ENCODE results near the gene GHRHR. TPM values are rescaled to one million over a fixed set of nuclear protein-coding genes. Genes with fewer than 3 reads are reported as not detected.

GHRHR gene
- total and polyA plus RNA-seq, 4 experiments from 2014 or later, result not detected

DNA sequence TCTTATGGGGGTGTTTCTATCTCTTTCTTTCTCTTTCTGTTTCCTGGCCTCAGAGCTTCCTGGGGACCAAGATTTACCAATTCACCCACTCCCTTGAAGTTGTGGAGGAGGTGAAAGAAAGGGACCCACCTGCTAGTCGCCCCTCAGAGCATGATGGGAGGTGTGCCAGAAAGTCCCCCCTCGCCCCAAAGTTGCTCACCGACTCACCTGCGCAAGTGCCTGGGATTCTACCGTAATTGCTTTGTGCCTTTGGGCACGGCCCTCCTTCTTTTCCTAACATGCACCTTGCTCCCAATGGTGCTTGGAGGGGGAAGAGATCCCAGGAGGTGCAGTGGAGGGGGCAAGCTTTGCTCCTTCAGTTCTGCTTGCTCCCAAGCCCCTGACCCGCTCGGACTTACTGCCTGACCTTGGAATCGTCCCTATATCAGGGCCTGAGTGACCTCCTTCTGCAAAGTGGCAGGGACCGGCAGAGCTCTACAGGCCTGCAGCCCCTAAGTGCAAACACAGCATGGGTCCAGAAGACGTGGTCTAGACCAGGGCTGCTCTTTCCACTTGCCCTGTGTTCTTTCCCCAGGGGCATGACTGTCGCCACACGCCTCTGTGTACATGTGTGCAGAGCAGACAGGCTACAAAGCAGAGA is 39.9 kb upstream of the GHRHR start:
- Histone ChIP-seq H3K4me1 (ENCODE audit: insufficient read depth, low read length) (no peaks in the 10 kb centered on the region), H3K27ac (ENCODE audit: low read depth, low read length) (no peak overlapping the region), H3K9me3 (ENCODE audit: control insufficient read depth in 1 of 2, low read length in 2 of 2) (peaks cover 0 to 4% of the 10 kb centered on the region in 2 donors), H3K36me3 (ENCODE audit: insufficient read depth, low read length) (no peaks in the 10 kb centered on the region), H3K27me3 (ENCODE audit: insufficient read depth, low read length) (no peaks in the 10 kb centered on the region), H3K4me3 (ENCODE audit: low read length in 2 of 2) (no peak overlapping the region)
- Mint-ChIP-seq H3K4me1 (no peaks in the 10 kb centered on the region), H3K9me3 (peaks cover 0 to 10% (median 2%) of the 10 kb centered on the region in 8 donors), H3K27ac (no peak overlapping the region), H3K27me3 (no peaks in the 10 kb centered on the region), H3K4me3 (no peak overlapping the region), H3K36me3 (no peaks in the 10 kb centered on the region)
- intact Hi-C loops (cut with micrococcal nuclease), result no loop called here
- DNase-seq, result no peak
- POLR2A ChIA-PET (ENCODE audit: partially characterized antibody), result no interaction called here
- CTCF ChIA-PET (ENCODE audit: partially characterized antibody), result interaction anchor here (0.7 to 1.8 kb wide), 2 partner anchors 15 to 60 kb away, joined by 3 to 5 read pairs; no protein-coding TSS in a partner anchor

GRCh38 chr7:30924624-30925023 is 39.1 kb upstream of the GHRHR start:
- H3K36me3 Mint-ChIP-seq, result no peaks in the 10 kb centered on the region
- H3K27me3 ChIP-seq (ENCODE audit: insufficient read depth, low read length), result no peaks in the 10 kb centered on the region
- ChIA-PET POLR2A (ENCODE audit: partially characterized antibody) (no interaction called here), CTCF (ENCODE audit: partially characterized antibody) (interaction anchor here (0.7 to 1.1 kb wide), 2 partner anchors 14 to 59 kb away, joined by 3 read pairs; no protein-coding TSS in a partner anchor)
- H3K36me3 ChIP-seq (ENCODE audit: insufficient read depth, low read length), result no peaks in the 10 kb centered on the region
- intact Hi-C loops (cut with micrococcal nuclease), result no loop called here
- no peak overlapping the region for H3K4me3 Mint-ChIP-seq
- H3K27ac Mint-ChIP-seq, result no peak overlapping the region
- no peak for DNase-seq
- no peaks in the 10 kb centered on the region for H3K27me3 Mint-ChIP-seq
- peaks cover 0 to 4% of the 10 kb centered on the region in 2 donors for H3K9me3 ChIP-seq (ENCODE audit: control insufficient read depth in 1 of 2, low read length in 2 of 2)
- H3K4me1 ChIP-seq (ENCODE audit: insufficient read depth, low read length), result no peaks in the 10 kb centered on the region
- no peak overlapping the region for H3K27ac ChIP-seq (ENCODE audit: low read depth, low read length)
- H3K4me3 ChIP-seq (ENCODE audit: low read length in 2 of 2), result no peak overlapping the region
- no peaks in the 10 kb centered on the region for H3K4me1 Mint-ChIP-seq
- H3K9me3 Mint-ChIP-seq, result peaks cover 0 to 10% (median 2%) of the 10 kb centered on the region in 8 donors

DNA sequence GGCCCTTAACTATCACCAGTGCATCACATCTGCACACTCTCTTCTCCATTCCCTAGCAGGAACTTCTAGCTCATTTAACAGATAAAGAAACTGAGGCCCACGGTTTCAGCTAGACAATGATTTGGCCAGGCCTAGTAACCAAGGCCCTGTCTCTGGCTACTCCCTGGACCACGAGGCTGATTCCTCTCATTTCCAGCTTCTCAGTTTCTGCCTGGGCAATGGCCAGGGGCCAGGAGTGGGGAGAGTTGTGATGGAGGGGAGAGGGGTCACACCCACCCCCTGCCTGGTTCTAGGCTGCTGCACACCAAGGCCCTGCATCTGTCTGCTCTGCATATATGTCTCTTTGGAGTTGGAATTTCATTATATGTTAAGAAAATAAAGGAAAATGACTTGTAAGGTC is 38.6 kb upstream of the GHRHR start:
- CTCF ChIA-PET (ENCODE audit: partially characterized antibody), result interaction anchor here (1.1 kb wide), 1 partner anchor 14 kb away, joined by 3 read pairs; no protein-coding TSS in a partner anchor
- H3K36me3 Mint-ChIP-seq, result no peaks in the 10 kb centered on the region

DNA sequence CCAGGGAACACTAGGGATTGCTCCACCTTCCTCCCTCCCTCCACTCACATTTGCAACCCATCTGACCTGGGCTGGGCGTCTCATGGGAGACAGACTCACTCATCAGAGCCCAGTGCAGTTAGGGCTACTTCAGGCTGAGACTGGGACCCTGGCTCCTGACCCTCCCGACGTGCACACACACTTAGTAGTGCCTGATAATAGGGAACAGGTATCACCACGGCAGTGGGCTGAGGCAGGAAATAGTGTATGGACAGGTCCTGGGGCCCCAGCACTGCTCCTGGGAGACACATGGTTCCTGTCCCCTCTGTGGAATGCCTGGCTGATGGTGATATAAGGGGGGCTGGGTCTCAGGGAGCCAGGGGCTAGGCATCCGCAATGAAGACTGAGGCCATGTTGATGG is 37.8 kb upstream of the GHRHR start:
- Histone ChIP-seq H3K4me1 (ENCODE audit: insufficient read depth, low read length) (no peaks in the 10 kb centered on the region), H3K4me3 (ENCODE audit: low read length in 2 of 2) (no peak overlapping the region), H3K27me3 (ENCODE audit: insufficient read depth, low read length) (no peaks in the 10 kb centered on the region), H3K9me3 (ENCODE audit: control insufficient read depth in 1 of 2, low read length in 2 of 2) (peaks cover 0 to 4% of the 10 kb centered on the region in 2 donors), H3K36me3 (ENCODE audit: insufficient read depth, low read length) (no peaks in the 10 kb centered on the region), H3K27ac (ENCODE audit: low read depth, low read length) (no peak overlapping the region)
- Mint-ChIP-seq H3K9me3 (peaks cover 0 to 10% (median 2%) of the 10 kb centered on the region in 8 donors), H3K27me3 (no peaks in the 10 kb centered on the region), H3K36me3 (no peaks in the 10 kb centered on the region), H3K4me3 (no peak overlapping the region), H3K4me1 (no peaks in the 10 kb centered on the region), H3K27ac (no peak overlapping the region)
- DNase-seq, result no peak
- intact Hi-C loops (cut with micrococcal nuclease), result no loop called here
- ChIA-PET POLR2A (ENCODE audit: partially characterized antibody) (no interaction called here), CTCF (ENCODE audit: partially characterized antibody) (no interaction called here)

More for the DNA sequence above, 38.6 kb upstream of the GHRHR start:
- no peaks in the 10 kb centered on the region for H3K27me3 Mint-ChIP-seq
- Histone ChIP-seq H3K9me3 (ENCODE audit: control insufficient read depth in 1 of 2, low read length in 2 of 2) (peaks cover 0 to 4% of the 10 kb centered on the region in 2 donors), H3K4me3 (ENCODE audit: low read length in 2 of 2) (no peak overlapping the region), H3K36me3 (ENCODE audit: insufficient read depth, low read length) (no peaks in the 10 kb centered on the region), H3K27me3 (ENCODE audit: insufficient read depth, low read length) (no peaks in the 10 kb centered on the region), H3K27ac (ENCODE audit: low read depth, low read length) (no peak overlapping the region), H3K4me1 (ENCODE audit: insufficient read depth, low read length) (no peaks in the 10 kb centered on the region)
- no peaks in the 10 kb centered on the region for H3K4me1 Mint-ChIP-seq
- intact Hi-C loops (cut with micrococcal nuclease), result no loop called here
- H3K9me3 Mint-ChIP-seq, result peaks cover 0 to 10% (median 2%) of the 10 kb centered on the region in 8 donors
- DNase-seq, result no peak
- no peak overlapping the region for H3K4me3 Mint-ChIP-seq
- no peak overlapping the region for H3K27ac Mint-ChIP-seq
- POLR2A ChIA-PET (ENCODE audit: partially characterized antibody), result no interaction called here

- no peaks in the 10 kb centered on the region for H3K27me3 ChIP-seq (ENCODE audit: insufficient read depth, low read length)
- H3K4me1 Mint-ChIP-seq, result no peaks in the 10 kb centered on the region
Measured at GRCh38 chr7:30926313-30926712, 37.4 kb upstream of the GHRHR start.

GRCh38 chr7:30927040-30927439 is 36.7 kb upstream of the GHRHR start:
- Mint-ChIP-seq H3K27me3 (no peaks in the 10 kb centered on the region), H3K9me3 (peaks cover 0 to 10% (median 2%) of the 10 kb centered on the region in 8 donors), H3K4me3 (no peak overlapping the region), H3K4me1 (no peaks in the 10 kb centered on the region), H3K27ac (no peak overlapping the region), H3K36me3 (no peaks in the 10 kb centered on the region)
- ChIA-PET POLR2A (ENCODE audit: partially characterized antibody) (no interaction called here), CTCF (ENCODE audit: partially characterized antibody) (no interaction called here)
- H3K27ac ChIP-seq (ENCODE audit: low read depth, low read length), result no peak overlapping the region
- peaks cover 0 to 4% of the 10 kb centered on the region in 2 donors for H3K9me3 ChIP-seq (ENCODE audit: control insufficient read depth in 1 of 2, low read length in 2 of 2)
- no peaks in the 10 kb centered on the region for H3K36me3 ChIP-seq (ENCODE audit: insufficient read depth, low read length)
- intact Hi-C loops (cut with micrococcal nuclease), result no loop called here
- H3K4me1 ChIP-seq (ENCODE audit: insufficient read depth, low read length), result no peaks in the 10 kb centered on the region
- no peak for DNase-seq
- no peaks in the 10 kb centered on the region for H3K27me3 ChIP-seq (ENCODE audit: insufficient read depth, low read length)
- no peak overlapping the region for H3K4me3 ChIP-seq (ENCODE audit: low read length in 2 of 2)

More at GRCh38 chr7:30926313-30926712, 37.4 kb upstream of the GHRHR start:
- no peak overlapping the region for H3K4me3 Mint-ChIP-seq
- H3K36me3 Mint-ChIP-seq, result no peaks in the 10 kb centered on the region
- H3K27me3 Mint-ChIP-seq, result no peaks in the 10 kb centered on the region
- ChIA-PET POLR2A (ENCODE audit: partially characterized antibody) (no interaction called here), CTCF (ENCODE audit: partially characterized antibody) (no interaction called here)
- no peak overlapping the region for H3K27ac ChIP-seq (ENCODE audit: low read depth, low read length)
- no peak overlapping the region for H3K4me3 ChIP-seq (ENCODE audit: low read length in 2 of 2)
- H3K36me3 ChIP-seq (ENCODE audit: insufficient read depth, low read length), result no peaks in the 10 kb centered on the region
- H3K4me1 ChIP-seq (ENCODE audit: insufficient read depth, low read length), result no peaks in the 10 kb centered on the region
- peaks cover 0 to 10% (median 2%) of the 10 kb centered on the region in 8 donors for H3K9me3 Mint-ChIP-seq
- no peak overlapping the region for H3K27ac Mint-ChIP-seq
- intact Hi-C loops (cut with micrococcal nuclease), result no loop called here
- H3K9me3 ChIP-seq (ENCODE audit: control insufficient read depth in 1 of 2, low read length in 2 of 2), result peaks cover 0 to 4% of the 10 kb centered on the region in 2 donors
- DNase-seq, result no peak

DNA sequence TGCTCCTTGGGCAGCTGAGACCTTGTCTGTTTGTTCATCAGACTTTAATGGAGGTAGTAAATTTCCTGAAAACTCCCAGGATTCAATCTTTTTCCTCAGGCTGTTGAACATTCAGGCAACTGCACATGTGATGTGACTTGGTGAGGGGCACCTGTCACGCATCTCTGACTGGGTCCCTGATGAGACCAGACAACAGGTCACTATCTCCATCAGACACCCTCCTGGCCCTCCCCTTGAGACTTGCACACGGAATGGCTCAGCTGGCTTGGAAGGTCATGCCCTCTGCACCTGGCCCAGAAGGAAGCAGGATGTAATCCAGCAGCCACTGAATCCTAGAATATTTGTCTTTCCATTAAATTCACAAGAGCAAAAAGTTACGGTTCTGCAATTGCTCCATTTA is 36.2 kb upstream of the GHRHR start:
- Histone ChIP-seq H3K4me1 (ENCODE audit: insufficient read depth, low read length) (no peaks in the 10 kb centered on the region), H3K9me3 (ENCODE audit: control insufficient read depth in 1 of 2, low read length in 2 of 2) (peaks cover 0 to 4% of the 10 kb centered on the region in 2 donors), H3K27ac (ENCODE audit: low read depth, low read length) (no peak overlapping the region), H3K4me3 (ENCODE audit: low read length in 2 of 2) (no peak overlapping the region), H3K27me3 (ENCODE audit: insufficient read depth, low read length) (no peaks in the 10 kb centered on the region), H3K36me3 (ENCODE audit: insufficient read depth, low read length) (no peaks in the 10 kb centered on the region)
- CTCF ChIA-PET (ENCODE audit: partially characterized antibody), result no interaction called here
- POLR2A ChIA-PET (ENCODE audit: partially characterized antibody), result no interaction called here
- H3K4me1 Mint-ChIP-seq, result no peaks in the 10 kb centered on the region
- peaks cover 0 to 10% (median 2%) of the 10 kb centered on the region in 8 donors for H3K9me3 Mint-ChIP-seq
- no peak overlapping the region for H3K27ac Mint-ChIP-seq
- no peak overlapping the region for H3K4me3 Mint-ChIP-seq
- no peaks in the 10 kb centered on the region for H3K27me3 Mint-ChIP-seq
- H3K36me3 Mint-ChIP-seq, result no peaks in the 10 kb centered on the region
- DNase-seq, result no peak
- intact Hi-C loops (cut with micrococcal nuclease), result no loop called here
